Measurements from ENCODE around the gene USP11.

USP11 gene

DNA sequence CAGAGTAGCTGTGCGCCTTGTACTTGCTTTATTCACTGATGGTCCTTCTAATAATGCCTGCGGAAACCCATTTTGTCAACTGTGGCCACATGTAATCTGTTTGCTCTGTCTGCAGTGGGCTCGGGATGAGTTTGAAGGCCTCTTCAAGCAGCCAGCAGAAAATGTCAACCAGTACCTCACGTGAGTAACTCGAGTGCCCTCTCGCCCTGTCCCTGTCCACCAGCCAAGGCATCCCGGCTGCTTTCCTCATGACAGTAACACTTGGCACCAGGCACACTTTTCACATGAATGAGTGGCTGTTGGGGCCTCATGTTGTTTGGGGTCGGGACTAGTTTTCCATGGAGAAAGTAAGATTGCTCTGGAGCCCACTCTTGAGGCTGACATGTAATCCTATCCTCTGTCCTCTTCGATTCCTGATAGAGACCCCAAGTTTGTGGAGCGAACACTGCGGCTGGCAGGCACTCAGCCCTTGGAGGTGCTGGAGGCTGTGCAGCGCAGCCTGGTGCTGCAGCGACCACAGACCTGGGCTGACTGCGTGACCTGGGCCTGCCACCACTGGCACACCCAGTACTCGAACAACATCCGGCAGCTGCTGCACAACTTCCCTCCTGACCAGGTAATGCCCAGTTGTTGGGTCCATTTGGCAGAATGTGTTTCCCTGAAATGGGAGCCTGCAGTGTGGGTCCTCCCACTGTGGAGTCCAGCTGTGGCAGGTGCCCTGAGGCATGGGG, 23.1 kb upstream of the USP11 start:
- POLR2A ChIA-PET (ENCODE audit: low non-redundant PET) = no interaction called here
- CTCF ChIA-PET = interaction anchor here (0.6 kb wide), 1 partner anchor 150 kb away, joined by 3 read pairs; no protein-coding TSS in a partner anchor
- DNase-seq (ENCODE audit: low spot score) = no peak

DNA sequence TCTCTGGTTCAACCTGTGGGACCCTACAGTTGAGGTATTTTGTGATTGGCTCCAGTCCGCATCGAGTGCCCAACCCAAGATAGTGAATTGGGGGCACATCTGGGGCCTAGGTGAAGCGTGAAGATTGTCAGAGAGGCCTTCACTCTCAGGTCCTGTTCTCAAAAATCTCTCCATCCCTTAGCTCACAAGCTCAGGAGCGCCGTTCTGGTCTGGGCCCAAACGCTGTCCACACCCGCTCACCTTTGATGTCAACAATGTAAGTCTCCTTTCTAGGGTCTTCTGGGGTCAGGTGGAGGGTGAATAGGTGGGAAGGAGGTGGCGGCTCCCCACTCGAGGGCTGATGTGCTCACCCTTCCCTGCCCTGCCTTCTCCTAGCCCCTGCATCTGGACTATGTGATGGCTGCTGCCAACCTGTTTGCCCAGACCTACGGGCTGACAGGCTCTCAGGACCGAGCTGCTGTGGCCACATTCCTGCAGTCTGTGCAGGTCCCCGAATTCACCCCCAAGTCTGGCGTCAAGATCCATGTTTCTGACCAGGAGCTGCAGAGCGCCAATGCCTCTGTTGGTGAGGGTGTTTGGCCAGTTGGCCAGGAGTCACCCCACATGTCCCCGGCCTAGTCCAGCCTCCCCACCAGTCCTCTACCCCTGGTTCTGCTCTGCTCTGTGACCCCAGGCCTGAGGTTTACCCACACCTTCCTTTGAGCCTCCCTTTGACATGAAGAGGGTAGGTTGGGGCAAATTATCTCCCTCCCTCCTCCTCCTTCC, 22.0 kb upstream of the USP11 start:
- POLR2A ChIA-PET (ENCODE audit: low non-redundant PET) = no interaction called here
- DNase-seq (ENCODE audit: low spot score) = no peak
- H3K27ac ChIP-seq = peak overlapping the region; percentile 21; the same call in 1 of the 2 replicates
- TF ChIP-seq, protein P1, sequence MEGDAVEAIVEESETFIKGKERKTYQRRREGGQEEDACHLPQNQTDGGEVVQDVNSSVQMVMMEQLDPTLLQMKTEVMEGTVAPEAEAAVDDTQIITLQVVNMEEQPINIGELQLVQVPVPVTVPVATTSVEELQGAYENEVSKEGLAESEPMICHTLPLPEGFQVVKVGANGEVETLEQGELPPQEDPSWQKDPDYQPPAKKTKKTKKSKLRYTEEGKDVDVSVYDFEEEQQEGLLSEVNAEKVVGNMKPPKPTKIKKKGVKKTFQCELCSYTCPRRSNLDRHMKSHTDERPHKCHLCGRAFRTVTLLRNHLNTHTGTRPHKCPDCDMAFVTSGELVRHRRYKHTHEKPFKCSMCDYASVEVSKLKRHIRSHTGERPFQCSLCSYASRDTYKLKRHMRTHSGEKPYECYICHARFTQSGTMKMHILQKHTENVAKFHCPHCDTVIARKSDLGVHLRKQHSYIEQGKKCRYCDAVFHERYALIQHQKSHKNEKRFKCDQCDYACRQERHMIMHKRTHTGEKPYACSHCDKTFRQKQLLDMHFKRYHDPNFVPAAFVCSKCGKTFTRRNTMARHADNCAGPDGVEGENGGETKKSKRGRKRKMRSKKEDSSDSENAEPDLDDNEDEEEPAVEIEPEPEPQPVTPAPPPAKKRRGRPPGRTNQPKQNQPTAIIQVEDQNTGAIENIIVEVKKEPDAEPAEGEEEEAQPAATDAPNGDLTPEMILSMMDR (conservative IDR thresholded peaks at IDR 0.05; ENCODE audit: low read depth) = no peak
- CTCF ChIA-PET = no interaction called here

More for the DNA sequence above, 23.1 kb upstream of the USP11 start:
- TF ChIP-seq, protein P1 (conservative IDR thresholded peaks at IDR 0.05; ENCODE audit: low read depth) = no peak
- H3K27ac ChIP-seq = no peak overlapping the region

DNA sequence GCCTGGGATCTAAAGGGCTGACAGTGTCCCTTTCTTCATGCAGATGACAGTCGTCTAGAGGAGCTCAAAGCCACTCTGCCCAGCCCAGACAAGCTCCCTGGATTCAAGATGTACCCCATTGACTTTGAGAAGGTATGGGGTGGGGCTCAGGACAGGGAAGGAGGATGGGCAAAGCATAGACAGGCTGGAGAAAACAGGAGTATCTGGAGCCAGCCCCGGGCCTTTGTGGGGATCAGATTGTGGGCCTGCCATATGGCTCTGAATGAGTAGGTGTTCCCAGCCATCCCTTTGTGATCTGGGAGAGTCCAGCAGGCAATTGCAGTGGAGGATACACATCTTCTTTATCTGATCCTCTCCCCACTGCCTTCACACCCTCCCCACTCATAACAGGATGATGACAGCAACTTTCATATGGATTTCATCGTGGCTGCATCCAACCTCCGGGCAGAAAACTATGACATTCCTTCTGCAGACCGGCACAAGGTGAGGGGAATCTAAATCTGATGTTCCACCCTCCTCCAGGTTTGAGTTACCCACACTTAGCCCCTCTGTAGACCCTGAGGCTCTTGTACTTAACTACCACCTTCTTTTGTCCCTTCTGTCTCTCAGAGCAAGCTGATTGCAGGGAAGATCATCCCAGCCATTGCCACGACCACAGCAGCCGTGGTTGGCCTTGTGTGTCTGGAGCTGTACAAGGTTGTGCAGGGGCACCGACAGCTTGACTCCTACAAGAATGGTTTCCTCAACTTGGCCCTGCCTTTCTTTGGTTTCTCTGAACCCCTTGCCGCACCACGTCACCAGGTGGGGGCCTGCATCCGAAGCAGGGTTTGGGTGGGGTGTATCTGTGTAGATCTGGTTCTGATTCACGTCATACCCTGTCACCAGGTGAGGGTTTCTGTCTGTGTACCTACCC, 20.2 kb upstream of the USP11 start:
- DNase-seq (ENCODE audit: low spot score) = no peak
- ChIA-PET POLR2A (ENCODE audit: low non-redundant PET) (no interaction called here), CTCF (no interaction called here)
- peak overlapping the region; percentile 42 for H3K27ac ChIP-seq
- TF ChIP-seq, protein P1 (conservative IDR thresholded peaks at IDR 0.05; ENCODE audit: low read depth) = no peak

DNA sequence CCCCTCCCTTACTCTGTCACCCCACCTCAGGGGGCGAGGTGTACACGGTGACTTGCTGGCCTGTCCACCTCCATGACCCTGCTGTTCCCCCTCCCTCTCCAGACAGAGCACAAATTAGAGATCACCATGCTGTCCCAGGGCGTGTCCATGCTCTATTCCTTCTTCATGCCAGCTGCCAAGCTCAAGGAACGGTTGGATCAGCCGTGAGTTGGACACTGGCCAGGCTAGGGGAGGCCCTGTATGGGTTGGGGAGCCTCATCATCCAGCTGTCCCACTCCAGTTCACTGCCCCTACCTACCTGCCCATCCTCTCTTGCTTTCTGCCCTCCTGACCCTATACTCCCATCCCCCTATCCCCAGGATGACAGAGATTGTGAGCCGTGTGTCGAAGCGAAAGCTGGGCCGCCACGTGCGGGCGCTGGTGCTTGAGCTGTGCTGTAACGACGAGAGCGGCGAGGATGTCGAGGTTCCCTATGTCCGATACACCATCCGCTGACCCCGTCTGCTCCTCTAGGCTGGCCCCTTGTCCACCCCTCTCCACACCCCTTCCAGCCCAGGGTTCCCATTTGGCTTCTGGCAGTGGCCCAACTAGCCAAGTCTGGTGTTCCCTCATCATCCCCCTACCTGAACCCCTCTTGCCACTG, 18.3 kb upstream of the USP11 start:
- CTCF ChIA-PET = no interaction called here
- no peak for DNase-seq (ENCODE audit: low spot score)
- peak overlapping the region; percentile 93 for H3K27ac ChIP-seq
- TF ChIP-seq, protein P1 (conservative IDR thresholded peaks at IDR 0.05; ENCODE audit: low read depth) = no peak
- POLR2A ChIA-PET (ENCODE audit: low non-redundant PET) = no interaction called here

DNA sequence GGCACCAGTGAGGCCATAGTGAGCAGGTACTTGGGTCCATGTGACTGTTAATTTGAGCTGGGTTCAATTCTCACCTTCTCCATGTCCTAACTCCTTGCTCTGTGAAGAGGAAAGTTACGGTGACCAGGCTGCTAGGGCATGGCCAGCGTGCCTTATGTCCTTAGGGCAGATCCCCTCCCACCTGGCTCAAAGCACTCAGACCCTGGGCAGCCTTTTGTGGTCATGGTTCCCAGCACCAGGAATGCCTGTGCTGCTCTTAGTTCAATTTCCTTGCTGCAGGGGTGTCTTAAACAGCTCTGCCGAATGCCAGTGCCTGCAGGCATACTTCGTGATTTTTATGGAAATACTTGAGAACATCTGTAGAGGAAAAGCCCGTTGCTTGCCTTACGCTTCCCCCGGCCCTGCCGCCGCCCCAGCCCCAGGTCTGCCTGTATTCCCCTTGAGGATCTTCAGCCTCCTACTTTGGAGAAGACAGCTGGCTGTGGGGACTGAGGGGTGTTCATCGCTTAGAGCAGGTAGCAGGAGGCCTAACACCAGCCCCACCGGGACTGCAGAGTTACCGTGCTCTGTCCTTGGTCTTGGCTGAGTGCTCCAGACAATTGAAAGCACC, 17.4 kb upstream of the USP11 start:
- TF ChIP-seq, protein P1 (conservative IDR thresholded peaks at IDR 0.05; ENCODE audit: low read depth) = no peak
- H3K27ac ChIP-seq = peak overlapping the region; percentile 93
- ChIA-PET POLR2A (ENCODE audit: low non-redundant PET) (no interaction called here), CTCF (no interaction called here)
- DNase-seq (ENCODE audit: low spot score) = no peak
